RWPE1 (cell line): Measurements from ENCODE around the gene ROM1.
"Not testable (repeated sequence)": the region's sequence is repeated elsewhere in the genome, so short reads cannot be mapped to it uniquely, and the experiment has no call there.

Source experiments
- CTCF ChIA-PET: fragments of 350-600 bp; sonication (Branson Sonifier 250); formaldehyde crosslinking; extraction: SDS; loops from one replicate; lab custom pipeline; 2021; lab: Yijun Ruan, JAX
- POLR2A ChIA-PET: fragments of 400-600 bp; formaldehyde crosslinking; extraction: SDS; loops from one replicate; lab custom pipeline; 2020; ENCODE audit warnings: antibody characterized with exemption; ENCODE audit not compliant: low non-redundant PET; lab: Yijun Ruan, JAX
- DNase-seq: peaks from one replicate; pipeline ENCODE4 v3.0.0; 2012; ENCODE audit warnings: low spot score
- H3K27ac ChIP-seq: fragments of 450-650 bp; 2 replicates; pipeline ENCODE4 v1.5.1; 2017
- CTCF ChIP-seq: fragments of 450-650 bp; conservative IDR thresholded peaks from 2 replicates; pipeline ENCODE4 v1.5.1; 2017; ENCODE audit warnings: low read depth, mild to moderate bottlenecking

ROM1 gene

GRCh38 chr11:62612366-62613290 is at the start of gene ROM1, which contains the start of gene EML3:
Gene ROM1 (plus strand): TSS chr11:62613257. CDS start chr11:62613282, 25 bp downstream.
Gene EML3 (minus strand): TSS chr11:62612775. CDS start chr11:62612457, 318 bp downstream.
- peak; percentile 88 for DNase-seq
- peak; percentile 86 for TF ChIP-seq CTCF
- ChIA-PET POLR2A (interaction anchor here (0.6 to 1.1 kb wide), 4 partner anchors 9 to 53 kb away, joined by 3 to 4 read pairs (median 4); partner anchors contain the start of genes B3GAT3, CSKMT, INTS5 and TUT1), CTCF (interaction anchor here (0.7 to 1.3 kb wide), 7 partner anchors 10 to 1835 kb away, joined by 3 to 7 read pairs (median 3); partner anchors contain the start of gene B3GAT3)
- peak within 1 kb of the TSS; percentile 98 for H3K27ac ChIP-seq

GRCh38 chr11:62565100-62565802 is 47.8 kb upstream of the ROM1 start:
- H3K27ac ChIP-seq: peak overlapping the region; percentile 75
- DNase-seq: no peak
- no peak for TF ChIP-seq CTCF
- CTCF ChIA-PET: no interaction called here
- POLR2A ChIA-PET: interaction anchor here (1.0 kb wide), 1 partner anchor 9 kb away, joined by 7 read pairs; the partner anchor contains the start of gene EEF1G

- H3K27ac ChIP-seq: peak overlapping the region; percentile 59
- CTCF ChIA-PET: interaction anchor here (1.0 kb wide), 1 partner anchor 23 kb away, joined by 3 read pairs; no protein-coding TSS in a partner anchor
- POLR2A ChIA-PET: no interaction called here
These were observed 46.8 kb upstream of the ROM1 start for GRCh38 chr11:62566247-62566646.

GRCh38 chr11:62567018-62567633 is 45.9 kb upstream of the ROM1 start:
- POLR2A ChIA-PET: no interaction called here
- H3K27ac ChIP-seq: peak overlapping the region; percentile 59
- CTCF ChIA-PET: interaction anchor here (0.6 kb wide), 1 partner anchor 770 kb away, joined by 3 read pairs; no protein-coding TSS in a partner anchor
- no peak for TF ChIP-seq CTCF
- DNase-seq: no peak

More at GRCh38 chr11:62566247-62566646, 46.8 kb upstream of the ROM1 start:
- no peak for DNase-seq
- no peak for TF ChIP-seq CTCF

- ChIA-PET POLR2A (no interaction called here), CTCF (interaction anchor here (0.6 to 0.9 kb wide), 3 partner anchors 33 to 1380 kb away, joined by 3 to 4 read pairs (median 3); no protein-coding TSS in a partner anchor)
- H3K27ac ChIP-seq: 0 out of 2 replicates have a peak overlapping the region, but pooled peaks have one; percentile 51
- TF ChIP-seq CTCF: no peak
- no peak for DNase-seq
These were observed 43.4 kb upstream of the ROM1 start for GRCh38 chr11:62569611-62570010.

GRCh38 chr11:62570903-62571302 is 42.2 kb upstream of the ROM1 start:
- peak overlapping the region; percentile 51 for H3K27ac ChIP-seq
- CTCF ChIA-PET, DNase-seq: not testable (repeated sequence)
- POLR2A ChIA-PET: interaction anchor here (1.2 kb wide), 1 partner anchor 21 kb away, joined by 3 read pairs; the partner anchor contains the start of gene TUT1

- POLR2A ChIA-PET: interaction anchor here (1.2 kb wide), 1 partner anchor 20 kb away, joined by 3 read pairs; the partner anchor contains the start of gene TUT1
- CTCF ChIA-PET: not testable (repeated sequence)
- H3K27ac ChIP-seq: peak overlapping the region; percentile 62
These were observed 41.6 kb upstream of the ROM1 start for GRCh38 chr11:62571493-62571892.

More at GRCh38 chr11:62571493-62571892, 41.6 kb upstream of the ROM1 start:
- DNase-seq: not testable (repeated sequence)
